Measurements from ENCODE around the gene MAPT. TPM values are rescaled to one million over a fixed set of nuclear protein-coding genes. Genes with fewer than 3 reads are reported as not detected.

Gene MAPT
- total RNA-seq, 1 donor from 2014 or later, result 2.4 TPM

DNA sequence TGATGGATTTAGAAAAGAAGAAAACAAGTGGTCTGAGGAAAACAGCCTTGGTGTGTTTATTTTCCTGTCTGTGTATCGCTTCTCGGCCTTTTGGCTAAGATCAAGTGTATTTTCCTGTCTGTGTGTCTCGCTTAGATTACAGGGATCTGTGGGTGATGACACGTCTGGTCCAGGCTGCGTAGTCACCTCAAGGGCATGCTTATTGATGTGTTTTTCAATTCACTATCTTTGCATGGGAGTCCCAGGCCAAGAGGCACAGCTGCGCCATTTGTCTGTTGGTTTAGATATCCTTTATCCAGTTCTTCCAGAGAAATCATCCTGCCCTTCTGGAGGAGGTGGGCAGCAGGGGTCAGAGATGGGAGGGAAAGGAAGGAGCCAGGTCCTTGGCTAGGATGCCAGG is 57.6 kb downstream of the MAPT start:
- Mint-ChIP-seq H3K27me3 (ENCODE audit: insufficient read depth, low read depth) (peaks cover 10% of the 10 kb centered on the region), H3K4me1 (peaks cover 7% of the 10 kb centered on the region), H3K36me3 (no peaks in the 10 kb centered on the region), H3K4me3 (no peak overlapping the region), H3K27ac (no peak overlapping the region), H3K9me3 (no peaks in the 10 kb centered on the region)
- Histone ChIP-seq H3K9me3 (ENCODE audit: low read depth) (no peaks in the 10 kb centered on the region), H3K4me2 (no peak overlapping the region), H3K9ac (no peak overlapping the region), H3K27ac (no peak overlapping the region), H3K79me2 (ENCODE audit: low read depth) (no peaks in the 10 kb centered on the region), H2AFZ (replicated peaks) (no peak overlapping the region), H3K4me3 (no peak overlapping the region), H3K36me3 (no peaks in the 10 kb centered on the region), H3F3A (ENCODE audit: low read depth) (no peaks in the 10 kb centered on the region), H4K20me1 (ENCODE audit: low read depth) (no peaks in the 10 kb centered on the region), H3K27me3 (peaks cover 28% of the 10 kb centered on the region), H3K4me1 (no peaks in the 10 kb centered on the region)
- no peak for TF ChIP-seq EZH2 (IDR thresholded peaks at IDR 0.05)
- TF ChIP-seq, protein P1, sequence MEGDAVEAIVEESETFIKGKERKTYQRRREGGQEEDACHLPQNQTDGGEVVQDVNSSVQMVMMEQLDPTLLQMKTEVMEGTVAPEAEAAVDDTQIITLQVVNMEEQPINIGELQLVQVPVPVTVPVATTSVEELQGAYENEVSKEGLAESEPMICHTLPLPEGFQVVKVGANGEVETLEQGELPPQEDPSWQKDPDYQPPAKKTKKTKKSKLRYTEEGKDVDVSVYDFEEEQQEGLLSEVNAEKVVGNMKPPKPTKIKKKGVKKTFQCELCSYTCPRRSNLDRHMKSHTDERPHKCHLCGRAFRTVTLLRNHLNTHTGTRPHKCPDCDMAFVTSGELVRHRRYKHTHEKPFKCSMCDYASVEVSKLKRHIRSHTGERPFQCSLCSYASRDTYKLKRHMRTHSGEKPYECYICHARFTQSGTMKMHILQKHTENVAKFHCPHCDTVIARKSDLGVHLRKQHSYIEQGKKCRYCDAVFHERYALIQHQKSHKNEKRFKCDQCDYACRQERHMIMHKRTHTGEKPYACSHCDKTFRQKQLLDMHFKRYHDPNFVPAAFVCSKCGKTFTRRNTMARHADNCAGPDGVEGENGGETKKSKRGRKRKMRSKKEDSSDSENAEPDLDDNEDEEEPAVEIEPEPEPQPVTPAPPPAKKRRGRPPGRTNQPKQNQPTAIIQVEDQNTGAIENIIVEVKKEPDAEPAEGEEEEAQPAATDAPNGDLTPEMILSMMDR (IDR thresholded peaks at IDR 0.05), result no peak
- no peak for TF ChIP-seq EZH2phosphoT487 (IDR thresholded peaks at IDR 0.05)
- no peak for DNase-seq (ENCODE audit: low spot score)

DNA sequence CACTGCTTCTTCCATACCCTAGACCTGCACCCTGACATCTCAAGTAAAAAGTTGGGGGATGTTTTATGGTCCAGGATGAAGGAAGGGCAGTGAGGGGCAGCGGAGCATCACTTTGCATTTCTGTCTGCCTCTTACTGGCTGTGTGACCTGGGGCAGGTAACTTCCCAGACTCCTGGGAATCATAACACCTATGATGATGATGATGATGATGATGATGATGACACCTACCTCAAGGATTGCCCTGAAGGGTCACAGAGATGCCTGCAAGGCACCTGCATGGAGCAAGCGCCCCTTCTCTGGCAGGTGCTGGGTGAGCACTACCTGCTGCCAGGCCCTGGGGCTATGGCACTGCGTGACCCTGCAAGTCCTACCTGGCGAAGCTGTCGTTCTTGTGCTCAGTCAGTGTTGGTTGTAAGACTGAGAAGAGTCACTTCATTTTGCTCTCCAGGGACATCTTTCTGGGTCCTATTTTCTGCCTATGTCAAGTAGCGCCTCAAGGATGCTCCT is 58.5 kb downstream of the MAPT start:
- no peak overlapping the region for H2AFZ ChIP-seq (replicated peaks)
- H3K4me3 ChIP-seq, result no peak overlapping the region
- TF ChIP-seq, protein P1 (IDR thresholded peaks at IDR 0.05), result no peak
- TF ChIP-seq EZH2 (IDR thresholded peaks at IDR 0.05) (no peak), EZH2phosphoT487 (IDR thresholded peaks at IDR 0.05) (no peak)
- no peak overlapping the region for H3K9ac ChIP-seq
- H3K27ac Mint-ChIP-seq, result no peak overlapping the region
- no peaks in the 10 kb centered on the region for H3K9me3 ChIP-seq (ENCODE audit: low read depth)
- H4K20me1 ChIP-seq (ENCODE audit: low read depth), result no peaks in the 10 kb centered on the region
- no peaks in the 10 kb centered on the region for H3K9me3 Mint-ChIP-seq
- H3K4me3 Mint-ChIP-seq, result no peak overlapping the region
- no peaks in the 10 kb centered on the region for H3F3A ChIP-seq (ENCODE audit: low read depth)
- no peak overlapping the region for H3K4me2 ChIP-seq
- no peaks in the 10 kb centered on the region for H3K36me3 Mint-ChIP-seq
- no peaks in the 10 kb centered on the region for H3K36me3 ChIP-seq
- peaks cover 7% of the 10 kb centered on the region for H3K27me3 Mint-ChIP-seq (ENCODE audit: insufficient read depth, low read depth)
- H3K79me2 ChIP-seq (ENCODE audit: low read depth), result no peaks in the 10 kb centered on the region
- no peak for DNase-seq (ENCODE audit: low spot score)
- H3K4me1 Mint-ChIP-seq, result peaks cover 7% of the 10 kb centered on the region
- no peak overlapping the region for H3K27ac ChIP-seq
- H3K4me1 ChIP-seq, result no peaks in the 10 kb centered on the region
- H3K27me3 ChIP-seq, result peaks cover 28% of the 10 kb centered on the region

DNA sequence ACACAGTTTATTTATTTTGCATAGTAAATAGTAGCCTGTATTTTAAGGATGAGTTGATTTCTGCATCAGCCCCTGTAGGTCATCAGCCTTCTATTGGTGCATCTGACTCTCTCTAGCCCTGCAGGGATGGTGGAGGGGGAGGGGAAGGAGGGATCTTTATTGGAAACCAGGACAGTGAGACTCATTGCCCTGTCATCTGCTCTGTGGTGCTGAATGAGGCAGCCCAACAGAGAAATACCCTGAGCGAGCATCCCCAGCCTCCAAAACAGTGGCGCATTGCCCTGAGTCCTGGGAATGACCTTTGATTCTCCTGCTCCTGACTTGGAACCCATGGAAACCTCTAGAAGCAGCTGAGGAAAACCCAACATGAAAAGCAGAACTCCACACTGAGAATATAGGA is 59.2 kb downstream of the MAPT start:
- Mint-ChIP-seq H3K4me3 (no peak overlapping the region), H3K27ac (no peak overlapping the region), H3K4me1 (peaks cover 7% of the 10 kb centered on the region), H3K27me3 (ENCODE audit: insufficient read depth, low read depth) (peaks cover 4% of the 10 kb centered on the region), H3K36me3 (no peaks in the 10 kb centered on the region), H3K9me3 (no peaks in the 10 kb centered on the region)
- Histone ChIP-seq H3K27ac (no peak overlapping the region), H3K27me3 (peaks cover 25% of the 10 kb centered on the region), H4K20me1 (ENCODE audit: low read depth) (no peaks in the 10 kb centered on the region), H2AFZ (replicated peaks) (no peak overlapping the region), H3K36me3 (no peaks in the 10 kb centered on the region), H3K4me1 (no peaks in the 10 kb centered on the region), H3K79me2 (ENCODE audit: low read depth) (no peaks in the 10 kb centered on the region), H3K4me2 (no peak overlapping the region), H3K4me3 (no peak overlapping the region), H3K9ac (no peak overlapping the region), H3F3A (ENCODE audit: low read depth) (no peaks in the 10 kb centered on the region), H3K9me3 (ENCODE audit: low read depth) (no peaks in the 10 kb centered on the region)
- TF ChIP-seq EZH2phosphoT487 (IDR thresholded peaks at IDR 0.05) (no peak), EZH2 (IDR thresholded peaks at IDR 0.05) (no peak)
- TF ChIP-seq, protein P1 (IDR thresholded peaks at IDR 0.05), result no peak
- no peak for DNase-seq (ENCODE audit: low spot score)
